SU-DHL-6 (cell line): ENCODE measurements around the gene CPNE8.

ENCODE experiments used
- EZH2phosphoT487 ChIP-seq: fragments of 200-600 bp; sonication (generic), shearing (Covaris generic); conservative IDR thresholded peaks from 2 replicates; pipeline ENCODE4 v1.6.1; 2018; ENCODE audit warnings: mild to moderate bottlenecking, antibody characterized with exemption, low read length, moderate library complexity, mixed read lengths
- TF ChIP-seq, protein P1 (sequence below): fragments of 200-600 bp; sonication (generic); IDR thresholded peaks from one replicate; pipeline ENCODE4 v1.5.1; 2017; ENCODE audit warnings: antibody characterized with exemption, mild to moderate bottlenecking, low read length, moderate library complexity; ENCODE audit not compliant: insufficient read depth, poor library complexity, severe bottlenecking

DNA sequence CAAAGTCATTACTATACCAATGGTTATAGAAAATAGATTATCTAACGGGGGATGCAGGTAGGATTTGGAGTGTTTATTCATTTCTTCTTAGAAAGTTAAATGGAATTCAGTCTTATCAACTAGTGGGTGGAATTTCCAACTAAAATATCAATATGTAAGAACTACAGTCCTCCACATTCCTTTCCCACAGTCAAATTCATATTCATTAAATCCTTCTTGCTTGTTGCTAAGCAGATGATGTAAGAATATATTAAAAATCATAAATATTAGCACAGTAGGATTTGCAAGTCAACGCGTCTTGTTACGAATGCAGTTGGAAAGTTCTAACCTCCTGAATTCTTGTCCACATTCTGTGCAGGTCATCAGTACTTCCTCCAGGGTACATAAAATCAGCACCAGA, 259.2 kb downstream of the CPNE8 start:
- TF ChIP-seq, protein P1, sequence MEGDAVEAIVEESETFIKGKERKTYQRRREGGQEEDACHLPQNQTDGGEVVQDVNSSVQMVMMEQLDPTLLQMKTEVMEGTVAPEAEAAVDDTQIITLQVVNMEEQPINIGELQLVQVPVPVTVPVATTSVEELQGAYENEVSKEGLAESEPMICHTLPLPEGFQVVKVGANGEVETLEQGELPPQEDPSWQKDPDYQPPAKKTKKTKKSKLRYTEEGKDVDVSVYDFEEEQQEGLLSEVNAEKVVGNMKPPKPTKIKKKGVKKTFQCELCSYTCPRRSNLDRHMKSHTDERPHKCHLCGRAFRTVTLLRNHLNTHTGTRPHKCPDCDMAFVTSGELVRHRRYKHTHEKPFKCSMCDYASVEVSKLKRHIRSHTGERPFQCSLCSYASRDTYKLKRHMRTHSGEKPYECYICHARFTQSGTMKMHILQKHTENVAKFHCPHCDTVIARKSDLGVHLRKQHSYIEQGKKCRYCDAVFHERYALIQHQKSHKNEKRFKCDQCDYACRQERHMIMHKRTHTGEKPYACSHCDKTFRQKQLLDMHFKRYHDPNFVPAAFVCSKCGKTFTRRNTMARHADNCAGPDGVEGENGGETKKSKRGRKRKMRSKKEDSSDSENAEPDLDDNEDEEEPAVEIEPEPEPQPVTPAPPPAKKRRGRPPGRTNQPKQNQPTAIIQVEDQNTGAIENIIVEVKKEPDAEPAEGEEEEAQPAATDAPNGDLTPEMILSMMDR, result no peak
- TF ChIP-seq EZH2phosphoT487, result no peak
